ENCODE results near the gene KRT72. TPM values are rescaled to one million over a fixed set of nuclear protein-coding genes. Genes with fewer than 3 reads are reported as not detected.

KRT72 gene
- total and polyA plus RNA-seq, 7 experiments from 2014 or later: 0.71 to 149 (median 74.1) TPM; not detected in 1

DNA sequence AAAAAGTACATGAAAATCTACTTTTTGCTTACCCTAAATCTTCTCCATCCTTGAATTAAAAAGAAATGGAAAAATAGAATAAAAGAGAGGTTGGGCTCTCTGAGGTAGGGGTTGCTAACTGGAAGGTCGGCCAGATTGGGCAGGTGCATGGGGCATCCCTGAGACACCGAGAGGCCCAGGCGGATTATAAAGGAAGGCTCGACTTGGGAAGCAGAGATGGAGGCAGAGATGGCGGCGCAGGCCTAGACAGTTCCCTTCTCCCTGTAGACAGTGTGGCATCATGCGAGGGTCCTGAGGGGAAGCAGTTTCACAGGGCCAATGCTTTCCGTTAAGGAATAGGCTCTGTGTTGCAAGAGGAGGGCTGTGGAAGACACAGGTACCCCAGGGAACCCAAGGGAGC is 23.9 kb downstream of the KRT72 start:
- Histone ChIP-seq H3K27ac (ENCODE audit: low read depth, low read length) (no peak overlapping the region), H3K4me3 (ENCODE audit: low read length) (no peak overlapping the region), H3K27me3 (ENCODE audit: control insufficient read depth in 2 of 2, insufficient read depth in 2 of 2, low read length in 2 of 2) (no peaks in the 10 kb centered on the region), H3K36me3 (ENCODE audit: control insufficient read depth in 2 of 3, insufficient read depth in 3 of 3, low read length in 3 of 3) (no peaks in the 10 kb centered on the region), H3K4me1 (ENCODE audit: control insufficient read depth in 2 of 2, insufficient read depth in 2 of 2, low read length in 2 of 2) (peaks cover 0 to 8% of the 10 kb centered on the region in 2 donors), H3K9me3 (ENCODE audit: control insufficient read depth in 2 of 3, low read length in 3 of 3) (no peaks in the 10 kb centered on the region)
- CTCF ChIA-PET: interaction anchor here (0.8 to 20.3 kb wide), 2 partner anchors 9 to 298 kb away, joined by 3 to 731 read pairs; no protein-coding TSS in a partner anchor
- POLR2A ChIA-PET: interaction anchor here (1.3 kb wide), 1 partner anchor 8 kb away, joined by 3 read pairs; no protein-coding TSS in a partner anchor
- Mint-ChIP-seq H3K36me3 (no peaks in the 10 kb centered on the region), H3K27ac (no peak overlapping the region), H3K4me1 (peaks cover 3 to 27% (median 12%) of the 10 kb centered on the region in 7 donors), H3K4me3 (no peak overlapping the region), H3K9me3 (no peaks in the 10 kb centered on the region), H3K27me3 (peaks cover 0 to 9% (median 0%) of the 10 kb centered on the region in 5 donors)
- intact Hi-C loops (cut with micrococcal nuclease): no loop called here
- ATAC-seq: no peak
- no peak for DNase-seq

DNA sequence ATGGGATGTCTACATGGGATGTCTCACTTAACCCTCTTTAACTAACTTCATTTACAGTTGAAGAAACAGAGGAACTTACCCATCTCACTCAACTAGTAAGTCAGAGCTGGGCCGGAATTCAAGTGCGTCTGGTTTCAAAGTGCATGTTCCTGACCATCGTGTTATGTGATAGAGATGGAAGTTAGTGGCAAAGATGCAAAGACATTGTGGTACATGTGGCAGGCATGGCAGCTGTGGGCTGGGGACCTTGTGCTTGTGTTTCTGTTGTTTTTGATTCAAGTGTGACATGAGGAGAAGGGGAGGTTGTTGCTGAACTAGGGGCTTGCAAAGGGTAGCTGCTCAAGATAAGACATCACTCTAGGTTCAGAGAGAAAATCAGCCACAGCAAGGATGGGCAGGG is 25.3 kb downstream of the KRT72 start:
- Mint-ChIP-seq H3K4me1 (peaks cover 3 to 23% (median 13%) of the 10 kb centered on the region in 7 donors), H3K27ac (no peak overlapping the region), H3K27me3 (peaks cover 0 to 8% (median 0%) of the 10 kb centered on the region in 5 donors), H3K36me3 (no peaks in the 10 kb centered on the region), H3K9me3 (no peaks in the 10 kb centered on the region), H3K4me3 (no peak overlapping the region)
- H3K4me1 ChIP-seq (ENCODE audit: control insufficient read depth in 2 of 2, insufficient read depth in 2 of 2, low read length in 2 of 2): peaks cover 0 to 8% of the 10 kb centered on the region in 2 donors
- no peaks in the 10 kb centered on the region for H3K27me3 ChIP-seq (ENCODE audit: control insufficient read depth in 2 of 2, insufficient read depth in 2 of 2, low read length in 2 of 2)
- CTCF ChIA-PET: interaction anchor here (1.5 to 20.3 kb wide), 2 partner anchors 299 to 405 kb away, joined by 6 to 731 read pairs; no protein-coding TSS in a partner anchor
- no peak for ATAC-seq
- intact Hi-C loops (cut with micrococcal nuclease): no loop called here
- no peak for DNase-seq
- no peak overlapping the region for H3K4me3 ChIP-seq (ENCODE audit: low read length)
- no peaks in the 10 kb centered on the region for H3K9me3 ChIP-seq (ENCODE audit: control insufficient read depth in 2 of 3, low read length in 3 of 3)
- no peaks in the 10 kb centered on the region for H3K36me3 ChIP-seq (ENCODE audit: control insufficient read depth in 2 of 3, insufficient read depth in 3 of 3, low read length in 3 of 3)
- POLR2A ChIA-PET: interaction anchor here (1.3 kb wide), 1 partner anchor 10 kb away, joined by 3 read pairs; no protein-coding TSS in a partner anchor
- no peak overlapping the region for H3K27ac ChIP-seq (ENCODE audit: low read depth, low read length)

DNA sequence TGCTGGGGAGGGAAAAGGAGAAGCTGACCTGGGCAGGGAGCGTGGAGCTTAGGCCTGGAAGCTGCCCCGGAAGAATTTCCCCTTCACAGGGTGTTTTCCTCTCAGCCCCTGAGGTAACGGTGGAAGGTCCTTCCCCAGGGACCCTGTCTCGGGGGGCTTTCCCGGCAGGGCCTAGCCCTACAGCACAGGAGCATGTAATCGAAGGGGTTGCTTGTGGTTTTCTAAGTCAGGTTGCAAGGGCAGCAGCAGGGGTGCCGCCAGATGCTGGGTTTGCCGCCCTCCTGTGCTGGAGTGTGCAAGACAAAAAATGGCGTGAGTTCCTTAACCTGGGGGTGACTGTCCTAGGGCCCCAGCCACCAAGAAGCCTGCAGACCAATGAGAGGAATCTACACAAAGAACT is 26.0 kb downstream of the KRT72 start:
- H3K9me3 ChIP-seq (ENCODE audit: control insufficient read depth in 2 of 3, low read length in 3 of 3): no peaks in the 10 kb centered on the region
- POLR2A ChIA-PET: interaction anchor here (0.6 kb wide), 1 partner anchor 373 kb away, joined by 4 read pairs; no protein-coding TSS in a partner anchor
- H3K36me3 ChIP-seq (ENCODE audit: control insufficient read depth in 2 of 3, insufficient read depth in 3 of 3, low read length in 3 of 3): no peaks in the 10 kb centered on the region
- no peak overlapping the region for H3K27ac ChIP-seq (ENCODE audit: low read depth, low read length)
- no peak overlapping the region for H3K4me3 Mint-ChIP-seq
- no peaks in the 10 kb centered on the region for H3K27me3 ChIP-seq (ENCODE audit: control insufficient read depth in 2 of 2, insufficient read depth in 2 of 2, low read length in 2 of 2)
- DNase-seq (no peak), ATAC-seq (no peak)
- peaks cover 0 to 2% of the 10 kb centered on the region in 2 donors for H3K4me1 ChIP-seq (ENCODE audit: control insufficient read depth in 2 of 2, insufficient read depth in 2 of 2, low read length in 2 of 2)
- H3K4me3 ChIP-seq (ENCODE audit: low read length): no peak overlapping the region
- H3K36me3 Mint-ChIP-seq: no peaks in the 10 kb centered on the region
- H3K27ac Mint-ChIP-seq: no peak overlapping the region
- peaks cover 0 to 10% (median 1%) of the 10 kb centered on the region in 5 donors for H3K27me3 Mint-ChIP-seq
- CTCF ChIA-PET: interaction anchor here (1.5 to 20.3 kb wide), 2 partner anchors 300 to 405 kb away, joined by 6 to 731 read pairs; no protein-coding TSS in a partner anchor
- H3K4me1 Mint-ChIP-seq: peaks cover 0 to 16% (median 7%) of the 10 kb centered on the region in 7 donors
- intact Hi-C loops (cut with micrococcal nuclease): no loop called here
- H3K9me3 Mint-ChIP-seq: no peaks in the 10 kb centered on the region

DNA sequence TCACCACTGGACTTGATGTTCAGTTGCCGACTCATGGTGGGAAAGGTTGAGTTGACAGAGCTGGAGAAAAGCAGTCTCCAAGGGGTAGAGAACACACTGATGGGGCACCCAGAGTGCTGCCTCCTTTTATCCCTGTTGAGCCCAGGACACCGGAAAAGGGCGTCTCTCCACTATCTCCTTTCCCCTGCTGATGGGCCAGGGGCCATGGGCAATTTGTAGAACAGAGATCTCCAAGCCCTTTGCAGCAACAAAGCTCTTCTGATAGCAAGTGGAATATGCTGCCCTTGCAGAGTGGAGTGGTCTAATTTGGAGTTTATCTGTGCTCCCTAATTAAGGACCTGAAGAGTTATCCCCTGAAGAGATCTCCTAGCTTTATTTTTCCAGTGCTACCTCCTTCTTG is 27.5 kb downstream of the KRT72 start, which contains the start of gene KRT74:
Gene KRT74, minus strand, starts transcription at position 101 of the 400 bp plus-strand sequence. Its CDS starts 66 bp downstream, at position 35.
- Mint-ChIP-seq H3K36me3 (no peaks in the 10 kb centered on the region), H3K27me3 (peaks cover 0 to 13% (median 4%) of the 10 kb centered on the region in 5 donors), H3K27ac (peak within 1 kb of the TSS in 1 of 9 donors; percentile 48), H3K9me3 (no peaks in the 10 kb centered on the region), H3K4me1 (peaks cover 0 to 12% (median 0%) of the 10 kb centered on the region in 7 donors), H3K4me3 (no peak within 1 kb of the TSS)
- intact Hi-C loops (cut with micrococcal nuclease): no loop called here
- H3K36me3 ChIP-seq (ENCODE audit: control insufficient read depth in 2 of 3, insufficient read depth in 3 of 3, low read length in 3 of 3): no peaks in the 10 kb centered on the region
- H3K4me3 ChIP-seq (ENCODE audit: low read length): no peak within 1 kb of the TSS
- no peak within 1 kb of the TSS for H3K27ac ChIP-seq (ENCODE audit: low read depth, low read length)
- H3K9me3 ChIP-seq (ENCODE audit: control insufficient read depth in 2 of 3, low read length in 3 of 3): no peaks in the 10 kb centered on the region
- H3K4me1 ChIP-seq (ENCODE audit: control insufficient read depth in 2 of 2, insufficient read depth in 2 of 2, low read length in 2 of 2): no peaks in the 10 kb centered on the region
- ATAC-seq (no peak), DNase-seq (no peak)
- no peaks in the 10 kb centered on the region for H3K27me3 ChIP-seq (ENCODE audit: control insufficient read depth in 2 of 2, insufficient read depth in 2 of 2, low read length in 2 of 2)
- ChIA-PET CTCF (interaction anchor here (0.6 to 20.3 kb wide), 5 partner anchors 8 to 407 kb away, joined by 3 to 731 read pairs (median 4); no protein-coding TSS in a partner anchor), POLR2A (no interaction called here)

DNA sequence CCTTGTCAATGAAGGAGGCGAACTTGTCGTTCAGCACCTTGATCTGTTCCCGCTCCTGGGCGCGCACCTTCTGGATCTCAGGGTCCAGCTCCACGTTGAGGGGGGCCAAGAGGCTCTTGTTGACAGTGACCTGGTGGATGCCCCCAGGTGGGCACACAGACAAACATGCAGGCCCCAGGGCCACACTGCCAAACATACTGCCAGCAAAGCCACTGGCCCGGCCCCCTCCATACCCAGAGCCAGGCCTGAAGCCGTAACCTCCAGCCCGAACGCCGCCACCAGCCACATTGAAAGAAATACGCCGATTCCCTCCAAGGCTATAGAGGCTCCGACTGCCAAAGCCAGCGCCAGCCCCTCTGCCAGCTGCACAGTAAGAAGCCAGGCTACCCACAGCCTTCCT is 28.0 kb downstream of the KRT72 start:
- Mint-ChIP-seq H3K9me3 (no peaks in the 10 kb centered on the region), H3K27ac (no peak overlapping the region), H3K36me3 (no peaks in the 10 kb centered on the region), H3K4me1 (peaks cover 0 to 12% (median 0%) of the 10 kb centered on the region in 7 donors), H3K27me3 (peaks cover 0 to 13% (median 4%) of the 10 kb centered on the region in 5 donors), H3K4me3 (no peak overlapping the region)
- Histone ChIP-seq H3K27ac (ENCODE audit: low read depth, low read length) (no peak overlapping the region), H3K36me3 (ENCODE audit: control insufficient read depth in 2 of 3, insufficient read depth in 3 of 3, low read length in 3 of 3) (no peaks in the 10 kb centered on the region), H3K4me3 (ENCODE audit: low read length) (no peak overlapping the region), H3K4me1 (ENCODE audit: control insufficient read depth in 2 of 2, insufficient read depth in 2 of 2, low read length in 2 of 2) (peaks cover 0 to 4% of the 10 kb centered on the region in 2 donors), H3K27me3 (ENCODE audit: control insufficient read depth in 2 of 2, insufficient read depth in 2 of 2, low read length in 2 of 2) (no peaks in the 10 kb centered on the region), H3K9me3 (ENCODE audit: control insufficient read depth in 2 of 3, low read length in 3 of 3) (no peaks in the 10 kb centered on the region)
- DNase-seq (no peak), ATAC-seq (no peak)
- ChIA-PET POLR2A (no interaction called here), CTCF (interaction anchor here (0.6 to 20.3 kb wide), 5 partner anchors 9 to 408 kb away, joined by 3 to 731 read pairs (median 4); no protein-coding TSS in a partner anchor)
- intact Hi-C loops (cut with micrococcal nuclease): no loop called here

DNA sequence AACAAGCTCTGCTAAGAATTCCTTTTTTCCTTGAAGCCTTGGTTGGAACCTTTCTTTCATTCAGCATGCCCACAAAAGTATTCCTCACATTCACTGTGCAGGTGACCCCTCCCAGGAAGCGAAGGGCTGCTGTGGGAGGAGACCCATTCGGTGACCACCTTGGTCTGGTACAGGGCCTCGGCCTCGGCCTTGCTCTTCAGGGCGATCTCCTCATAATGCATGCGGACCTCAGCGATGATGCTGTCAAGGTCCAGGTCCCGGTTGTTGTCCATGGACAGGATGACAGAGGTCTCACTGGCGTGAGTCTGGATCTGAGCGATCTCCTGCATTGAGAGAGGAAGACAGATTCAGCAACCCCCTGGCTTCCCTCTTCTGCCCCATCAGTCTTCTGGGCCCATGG is 30.8 kb downstream of the KRT72 start:
- no peaks in the 10 kb centered on the region for H3K36me3 Mint-ChIP-seq
- Histone ChIP-seq H3K4me3 (ENCODE audit: low read length) (no peak overlapping the region), H3K27me3 (ENCODE audit: control insufficient read depth in 2 of 2, insufficient read depth in 2 of 2, low read length in 2 of 2) (no peaks in the 10 kb centered on the region), H3K9me3 (ENCODE audit: control insufficient read depth in 2 of 3, low read length in 3 of 3) (no peaks in the 10 kb centered on the region), H3K27ac (ENCODE audit: low read depth, low read length) (no peak overlapping the region), H3K36me3 (ENCODE audit: control insufficient read depth in 2 of 3, insufficient read depth in 3 of 3, low read length in 3 of 3) (no peaks in the 10 kb centered on the region), H3K4me1 (ENCODE audit: control insufficient read depth in 2 of 2, insufficient read depth in 2 of 2, low read length in 2 of 2) (peaks cover 0 to 26% of the 10 kb centered on the region in 2 donors)
- no peak overlapping the region for H3K27ac Mint-ChIP-seq
- ATAC-seq: no peak
- peaks cover 0 to 13% (median 5%) of the 10 kb centered on the region in 5 donors for H3K27me3 Mint-ChIP-seq
- peaks cover 0 to 7% (median 0%) of the 10 kb centered on the region in 7 donors for H3K4me1 Mint-ChIP-seq
- POLR2A ChIA-PET: no interaction called here
- no peak for DNase-seq
- intact Hi-C loops (cut with micrococcal nuclease): no loop called here
- CTCF ChIA-PET: interaction anchor here (1.5 kb wide), 1 partner anchor 315 kb away, joined by 6 read pairs; no protein-coding TSS in a partner anchor
- H3K4me3 Mint-ChIP-seq: no peak overlapping the region
- no peaks in the 10 kb centered on the region for H3K9me3 Mint-ChIP-seq
